CD14-positive monocyte (primary cell): ENCODE measurements around the gene L3MBTL3. TPM values are rescaled to one million over a fixed set of nuclear protein-coding genes. Genes with fewer than 3 reads are reported as not detected.
"Not testable (repeated sequence)": the region's sequence is repeated elsewhere in the genome, so short reads cannot be mapped to it uniquely, and the experiment has no call there.

ENCODE experiments used
- DNase-seq, 3 donors: peaks; one replicate each; pipeline ENCODE4 v3.0.0-alpha.2; 2011 to 2022
- H2AFZ ChIP-seq: 2 replicates; pipeline ENCODE4 v1.6.0; 2012; ENCODE audit warnings: mild to moderate bottlenecking, low read depth, low read length, inconsistent platforms; ENCODE audit not compliant: insufficient read depth, poor library complexity, severe bottlenecking
- H3K27ac ChIP-seq, 2 donors: 1 replicate in 1 of 2; 2 replicates in 1 of 2; pipeline ENCODE4 v1.5.1; 2012 to 2013; ENCODE audit warnings: low read length in 2 of 2, control low read depth in 1 of 2, inconsistent platforms in 1 of 2, low read depth in 1 of 2, mild to moderate bottlenecking in 1 of 2
- H3K27me3 ChIP-seq, 2 donors: one replicate each; pipeline versions ENCODE4 v1.6.0 to v1.6.1; 2011 to 2013; ENCODE audit warnings: low read length in 2 of 2; ENCODE audit not compliant: control insufficient read depth in 2 of 2, insufficient read depth in 2 of 2
- H3K36me3 ChIP-seq, 2 donors: replicated peaks in 1 of 2; 1 replicate in 1 of 2; 2 replicates in 1 of 2; pipeline versions ENCODE4 v1.5.1 to v1.6.1; 2012 to 2013; ENCODE audit warnings: low read length in 2 of 2, control low read depth in 1 of 2, inconsistent platforms in 1 of 2, mild to moderate bottlenecking in 1 of 2; ENCODE audit not compliant: insufficient read depth in 2 of 2, control insufficient read depth in 1 of 2
- H3K4me1 ChIP-seq, 2 donors: 1 replicate in 1 of 2; 2 replicates in 1 of 2; pipeline versions ENCODE4 v1.5.1 to v1.6.1; 2012 to 2013; ENCODE audit warnings: low read length in 2 of 2, control low read depth in 1 of 2, inconsistent platforms in 1 of 2, mild to moderate bottlenecking in 1 of 2, moderate library complexity in 1 of 2; ENCODE audit not compliant: insufficient read depth in 2 of 2, control insufficient read depth in 1 of 2
- H3K4me2 ChIP-seq: replicated peaks from 2 replicates; pipeline ENCODE3; 2012; ENCODE audit warnings: low read length, moderate library complexity, mild to moderate bottlenecking; ENCODE audit not compliant: poor library complexity, severe bottlenecking; ENCODE audit errors: extremely low read depth
- H3K4me3 ChIP-seq, 3 experiments: fragments of 200-600 bp in 1 of 3; sonication (generic) in 1 of 3; replicated peaks in 1 of 3; 1 replicate in 2 of 3; 2 replicates in 1 of 3; pipeline ENCODE4 v1.5.1; 2011 to 2013; ENCODE audit warnings: low read length in 3 of 3, mild to moderate bottlenecking in 3 of 3, control low read depth in 2 of 3, low read depth in 2 of 3, inconsistent platforms in 1 of 3, moderate library complexity in 1 of 3
- H3K79me2 ChIP-seq: 2 replicates; pipeline ENCODE4 v1.6.0; 2012; ENCODE audit warnings: mild to moderate bottlenecking, control low read depth, inconsistent platforms, low read length, moderate library complexity; ENCODE audit not compliant: insufficient read depth
- H3K9ac ChIP-seq: 2 replicates; pipeline ENCODE4 v1.6.0; 2017; ENCODE audit warnings: low read length, mild to moderate bottlenecking; ENCODE audit not compliant: insufficient read depth, poor library complexity, severe bottlenecking
- H3K9me3 ChIP-seq, 2 donors: replicated peaks in 1 of 2; 1 replicate in 1 of 2; 2 replicates in 1 of 2; pipeline versions ENCODE4 v1.5.1 to v1.6.1; 2012 to 2013; ENCODE audit warnings: low read length in 2 of 2, control low read depth in 1 of 2; ENCODE audit not compliant: control insufficient read depth in 1 of 2, insufficient read depth in 1 of 2
- H4K20me1 ChIP-seq: 2 replicates; pipeline ENCODE4 v1.6.0; 2012; ENCODE audit warnings: mild to moderate bottlenecking, low read length, control low read depth, moderate library complexity; ENCODE audit not compliant: insufficient read depth
- H3K27ac Mint-ChIP-seq, 7 donors: one replicate each; pipeline ENCODE4 v1.8.0; 2020; ENCODE audit warnings: mild to moderate bottlenecking in 7 of 7, mixed read lengths in 7 of 7, moderate library complexity in 6 of 7, inconsistent platforms in 2 of 7
- H3K27me3 Mint-ChIP-seq, 3 donors: one replicate each; pipeline ENCODE4 v1.8.0; 2021 to 2022; ENCODE audit warnings: low read depth in 3 of 3, mild to moderate bottlenecking in 3 of 3, mixed read lengths in 3 of 3, moderate library complexity in 3 of 3, inconsistent platforms in 1 of 3
- H3K36me3 Mint-ChIP-seq, 2 donors: one replicate each; pipeline ENCODE4 v1.8.0; 2020; ENCODE audit warnings: mixed read lengths in 2 of 2, inconsistent platforms in 1 of 2, mild to moderate bottlenecking in 1 of 2
- H3K4me1 Mint-ChIP-seq: one replicate; pipeline ENCODE4 v1.8.0; 2020; ENCODE audit warnings: mild to moderate bottlenecking, mixed read lengths
- H3K4me3 Mint-ChIP-seq, 2 donors: one replicate each; pipeline ENCODE4 v1.8.0; 2020; ENCODE audit warnings: mild to moderate bottlenecking in 2 of 2, mixed read lengths in 2 of 2, moderate library complexity in 1 of 2
- H3K9me3 Mint-ChIP-seq, 7 donors: one replicate each; pipeline ENCODE4 v1.8.0; 2020 to 2022; ENCODE audit warnings: mixed read lengths in 7 of 7, mild to moderate bottlenecking in 6 of 7, moderate library complexity in 6 of 7, inconsistent platforms in 2 of 7
- WGBS: methylation state at CpG from one replicate; pipeline ENCODE4 v1.1.5; 2013; ENCODE audit warnings: missing lambda C conversion rate; ENCODE audit not compliant: insufficient coverage; 5-methylcytosine and 5-hydroxymethylcytosine counted together
- intact Hi-C, 2 donors: fragments of 100-400 bp; cut with micrococcal nuclease; formaldehyde crosslinking; loops; one replicate each; pipeline versions ENCODE4 v1.15.0 to v1.15.1; 2023
- polyA plus RNA-seq, 3 donors: library from polyadenylated mRNA; depleted of rRNA in 1 of 3; unstranded in 2 of 3; stranded (reverse) in 1 of 3; fragments of 300-500 nt in 2 of 3; fragments of >200 nt in 1 of 3; fragmentation: Illumina TruSeq in 2 of 3; gene quantifications; 1 replicate in 2 of 3; 2 replicates in 1 of 3; pipeline ENCODE4 v1.2.3, GENCODE V29; 2012 to 2021
- TF ChIP-seq, protein P1 (sequence below): fragments of 200-600 bp; IDR thresholded peaks from one replicate; pipeline ENCODE4 v1.8.0; 2022; ENCODE audit warnings: antibody characterized with exemption, mild to moderate bottlenecking

Gene L3MBTL3
- polyA plus RNA-seq, 3 donors, result 2.1 to 8.0 (median 3.7) TPM

DNA sequence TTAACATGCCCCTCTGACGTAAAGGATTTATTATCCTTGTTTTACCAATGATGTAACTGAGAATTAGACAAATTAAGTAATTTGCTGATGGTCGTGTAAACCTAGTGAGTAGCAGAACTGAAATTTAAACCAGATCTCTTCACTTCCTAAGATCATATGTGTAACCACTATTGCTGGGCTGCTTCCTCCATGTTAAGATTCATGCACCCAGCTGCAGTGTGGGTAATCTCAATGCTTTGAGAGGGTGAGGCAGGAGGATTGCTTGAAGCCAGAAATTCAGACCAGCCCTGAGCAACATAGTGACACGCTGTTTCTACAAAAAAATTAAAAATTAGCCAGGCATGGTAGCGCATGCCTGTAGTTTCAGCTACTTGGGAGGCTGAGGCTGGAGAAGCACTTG is 97.9 kb downstream of the L3MBTL3 start:
- Histone ChIP-seq H4K20me1 (no peaks in the 10 kb centered on the region), H3K4me1 (no peaks in the 10 kb centered on the region), H3K36me3 (peaks cover 5 to 20% of the 10 kb centered on the region in 2 donors), H3K4me2 (no peak overlapping the region), H3K4me3 (no peak overlapping the region), H3K27me3 (no peaks in the 10 kb centered on the region), H3K79me2 (no peaks in the 10 kb centered on the region), H3K9me3 (no peaks in the 10 kb centered on the region), H3K9ac (no peak overlapping the region), H3K27ac (no peak overlapping the region), H2AFZ (no peak overlapping the region)
- no peak for DNase-seq
- intact Hi-C loops, result no loop called here
- H3K27me3 Mint-ChIP-seq, result no peaks in the 10 kb centered on the region
- H3K4me1 Mint-ChIP-seq, result peaks cover 13% of the 10 kb centered on the region
- H3K4me3 Mint-ChIP-seq, result no peak overlapping the region
- no peaks in the 10 kb centered on the region for H3K9me3 Mint-ChIP-seq
- TF ChIP-seq, protein P1, sequence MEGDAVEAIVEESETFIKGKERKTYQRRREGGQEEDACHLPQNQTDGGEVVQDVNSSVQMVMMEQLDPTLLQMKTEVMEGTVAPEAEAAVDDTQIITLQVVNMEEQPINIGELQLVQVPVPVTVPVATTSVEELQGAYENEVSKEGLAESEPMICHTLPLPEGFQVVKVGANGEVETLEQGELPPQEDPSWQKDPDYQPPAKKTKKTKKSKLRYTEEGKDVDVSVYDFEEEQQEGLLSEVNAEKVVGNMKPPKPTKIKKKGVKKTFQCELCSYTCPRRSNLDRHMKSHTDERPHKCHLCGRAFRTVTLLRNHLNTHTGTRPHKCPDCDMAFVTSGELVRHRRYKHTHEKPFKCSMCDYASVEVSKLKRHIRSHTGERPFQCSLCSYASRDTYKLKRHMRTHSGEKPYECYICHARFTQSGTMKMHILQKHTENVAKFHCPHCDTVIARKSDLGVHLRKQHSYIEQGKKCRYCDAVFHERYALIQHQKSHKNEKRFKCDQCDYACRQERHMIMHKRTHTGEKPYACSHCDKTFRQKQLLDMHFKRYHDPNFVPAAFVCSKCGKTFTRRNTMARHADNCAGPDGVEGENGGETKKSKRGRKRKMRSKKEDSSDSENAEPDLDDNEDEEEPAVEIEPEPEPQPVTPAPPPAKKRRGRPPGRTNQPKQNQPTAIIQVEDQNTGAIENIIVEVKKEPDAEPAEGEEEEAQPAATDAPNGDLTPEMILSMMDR, result no peak
- H3K27ac Mint-ChIP-seq, result peak overlapping the region in 1 of 7 donors; percentile 7
- H3K36me3 Mint-ChIP-seq, result peaks cover 21 to 37% of the 10 kb centered on the region in 2 donors
- WGBS, result 100% methylated on average over 2 of the region's 4 CpGs

DNA sequence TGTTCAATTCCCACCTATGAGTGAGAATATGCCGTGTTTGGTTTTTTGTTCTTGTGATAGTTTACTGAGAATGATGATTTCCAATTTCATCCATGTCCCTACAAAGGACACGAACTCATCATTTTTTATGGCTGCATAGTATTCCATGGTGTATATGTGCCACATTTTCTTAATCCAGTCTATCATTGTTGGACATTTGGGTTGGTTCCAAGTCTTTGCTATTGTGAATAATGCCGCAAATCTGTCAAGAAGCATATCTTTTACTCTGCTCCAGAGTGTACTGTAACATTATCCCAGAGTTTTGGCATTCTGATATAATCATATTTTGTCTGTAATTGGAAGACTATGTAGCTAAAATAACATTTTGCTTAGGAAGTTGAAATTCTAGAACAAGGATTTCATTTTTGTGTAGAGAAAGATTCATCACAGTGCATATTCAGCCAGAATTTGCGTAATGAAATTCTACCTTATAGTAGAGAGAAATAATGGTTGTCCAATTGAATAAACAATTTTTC is 98.9 kb downstream of the L3MBTL3 start:
- H3K4me3 Mint-ChIP-seq, DNase-seq, H3K27me3 ChIP-seq, H3K4me1 ChIP-seq, H3K9me3 ChIP-seq, H3K9me3 Mint-ChIP-seq, H3K4me3 ChIP-seq, H3K27ac ChIP-seq, intact Hi-C loops, H2AFZ ChIP-seq, H3K27ac Mint-ChIP-seq, H3K79me2 ChIP-seq, H3K9ac ChIP-seq, H3K27me3 Mint-ChIP-seq, H4K20me1 ChIP-seq, H3K4me2 ChIP-seq: not testable (repeated sequence)
- Mint-ChIP-seq H3K4me1 (peaks cover 13% of the 10 kb centered on the region), H3K36me3 (peaks cover 18 to 29% of the 10 kb centered on the region in 2 donors)
- no CpG with 5 or more reads among the region's 4 CpGs for WGBS
- peaks cover 7 to 18% of the 10 kb centered on the region in 2 donors for H3K36me3 ChIP-seq
